GM12873 (cell line): ENCODE data around the gene SH3RF3.

Experiments
- TF ChIP-seq, protein P1 (sequence below): IDR thresholded peaks from 2 replicates; pipeline ENCODE4 v1.5.1; 2012; ENCODE audit warnings: low read depth, mild to moderate bottlenecking, moderate library complexity, low read length, control low read depth; ENCODE audit not compliant: insufficient read depth; ENCODE audit errors: missing control alignments

SH3RF3 gene

DNA sequence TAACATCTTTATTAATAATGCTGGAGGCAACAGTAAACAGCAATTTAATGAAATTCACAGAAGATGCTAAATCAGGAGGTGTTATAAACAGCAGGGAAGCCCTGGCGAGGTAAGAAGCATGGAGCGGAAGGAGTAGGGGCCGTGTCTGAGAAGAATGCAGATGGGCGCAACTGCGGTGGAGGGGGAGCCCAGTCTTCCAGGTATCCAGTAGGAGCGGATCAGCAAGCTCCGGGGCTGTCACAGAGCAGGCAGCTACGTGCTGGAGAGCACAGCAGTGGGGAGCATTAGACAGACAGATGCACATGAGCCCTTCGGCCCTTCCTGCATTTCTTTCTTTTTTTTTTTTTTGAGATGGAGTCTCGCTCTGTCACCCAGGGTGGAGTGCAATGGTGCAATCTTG, 82.3 kb downstream of the SH3RF3 start:
- TF ChIP-seq, protein P1, sequence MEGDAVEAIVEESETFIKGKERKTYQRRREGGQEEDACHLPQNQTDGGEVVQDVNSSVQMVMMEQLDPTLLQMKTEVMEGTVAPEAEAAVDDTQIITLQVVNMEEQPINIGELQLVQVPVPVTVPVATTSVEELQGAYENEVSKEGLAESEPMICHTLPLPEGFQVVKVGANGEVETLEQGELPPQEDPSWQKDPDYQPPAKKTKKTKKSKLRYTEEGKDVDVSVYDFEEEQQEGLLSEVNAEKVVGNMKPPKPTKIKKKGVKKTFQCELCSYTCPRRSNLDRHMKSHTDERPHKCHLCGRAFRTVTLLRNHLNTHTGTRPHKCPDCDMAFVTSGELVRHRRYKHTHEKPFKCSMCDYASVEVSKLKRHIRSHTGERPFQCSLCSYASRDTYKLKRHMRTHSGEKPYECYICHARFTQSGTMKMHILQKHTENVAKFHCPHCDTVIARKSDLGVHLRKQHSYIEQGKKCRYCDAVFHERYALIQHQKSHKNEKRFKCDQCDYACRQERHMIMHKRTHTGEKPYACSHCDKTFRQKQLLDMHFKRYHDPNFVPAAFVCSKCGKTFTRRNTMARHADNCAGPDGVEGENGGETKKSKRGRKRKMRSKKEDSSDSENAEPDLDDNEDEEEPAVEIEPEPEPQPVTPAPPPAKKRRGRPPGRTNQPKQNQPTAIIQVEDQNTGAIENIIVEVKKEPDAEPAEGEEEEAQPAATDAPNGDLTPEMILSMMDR = no peak

DNA sequence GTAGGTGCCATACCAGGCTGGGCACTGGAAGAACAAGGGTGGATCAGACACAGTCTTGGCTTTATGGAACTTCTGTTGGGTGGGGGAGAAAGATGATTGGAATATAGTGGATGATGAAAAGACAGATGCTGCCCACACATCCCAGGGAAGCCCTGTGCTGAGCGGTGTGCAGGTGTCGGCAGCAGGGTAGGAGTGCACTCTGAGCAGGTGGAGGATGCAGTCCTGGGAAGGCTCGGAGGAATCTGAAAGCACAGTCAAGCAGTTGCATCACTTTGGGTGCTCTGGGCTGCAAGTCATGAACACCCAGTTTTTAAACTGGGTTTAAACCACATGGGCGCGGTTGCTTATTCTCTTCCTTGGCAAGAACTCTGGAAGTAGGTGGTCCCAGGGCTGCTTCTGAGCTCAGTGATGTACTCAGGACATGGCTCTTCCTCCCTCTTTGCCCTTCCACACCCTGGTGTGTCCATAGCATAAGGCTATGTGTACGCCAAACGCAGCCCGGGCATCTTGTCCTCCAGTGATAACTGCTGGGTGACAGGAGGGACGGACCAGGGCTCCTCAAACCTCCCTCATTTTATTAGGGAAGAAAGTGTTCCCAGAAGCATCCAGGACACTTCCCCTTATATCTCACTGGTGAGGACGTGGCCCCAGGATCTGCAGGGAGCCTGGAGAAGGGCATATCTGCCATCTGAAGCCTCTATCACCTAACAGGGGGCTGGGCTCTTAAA, 84.0 kb downstream of the SH3RF3 start:
- TF ChIP-seq, protein P1 = no peak

DNA sequence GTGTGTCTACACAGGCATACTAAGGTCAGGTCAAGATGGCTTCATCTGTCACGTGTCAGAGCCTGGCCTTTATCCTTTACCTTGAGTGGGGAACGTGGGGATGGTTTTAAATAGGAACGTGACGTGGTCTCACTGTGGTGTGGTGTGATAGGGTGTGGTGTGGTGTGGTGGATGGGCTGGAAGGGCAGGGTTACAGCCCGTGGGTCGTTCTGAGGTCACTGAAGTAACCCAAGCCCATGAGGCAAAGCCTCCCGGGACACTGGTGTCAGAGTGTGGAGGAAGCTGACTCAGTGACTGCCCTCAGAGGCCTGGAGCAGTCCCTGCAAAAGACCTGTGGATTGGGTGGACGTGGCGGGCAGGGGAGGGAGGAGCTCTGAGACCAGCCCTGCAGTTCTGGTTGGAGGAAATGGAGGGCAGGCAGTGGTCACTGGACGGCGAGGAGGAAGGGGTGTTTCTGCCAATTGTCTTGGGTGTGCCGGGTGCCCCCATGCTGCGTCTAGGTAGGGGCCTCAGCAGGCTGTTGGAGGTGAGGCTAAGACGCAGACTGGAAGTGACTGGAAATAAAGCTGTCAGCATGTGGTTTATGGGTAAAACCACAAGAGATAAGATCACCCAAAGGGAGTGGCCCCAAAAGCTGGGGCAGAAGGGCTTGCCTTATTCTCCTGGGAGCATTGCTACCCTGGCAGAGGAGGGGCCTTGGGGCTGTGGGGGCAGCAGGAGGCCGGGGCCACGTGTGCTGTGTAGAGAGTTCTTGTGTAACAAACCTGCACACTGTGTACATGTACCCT, 84.8 kb downstream of the SH3RF3 start:
- TF ChIP-seq, protein P1 = no peak

DNA sequence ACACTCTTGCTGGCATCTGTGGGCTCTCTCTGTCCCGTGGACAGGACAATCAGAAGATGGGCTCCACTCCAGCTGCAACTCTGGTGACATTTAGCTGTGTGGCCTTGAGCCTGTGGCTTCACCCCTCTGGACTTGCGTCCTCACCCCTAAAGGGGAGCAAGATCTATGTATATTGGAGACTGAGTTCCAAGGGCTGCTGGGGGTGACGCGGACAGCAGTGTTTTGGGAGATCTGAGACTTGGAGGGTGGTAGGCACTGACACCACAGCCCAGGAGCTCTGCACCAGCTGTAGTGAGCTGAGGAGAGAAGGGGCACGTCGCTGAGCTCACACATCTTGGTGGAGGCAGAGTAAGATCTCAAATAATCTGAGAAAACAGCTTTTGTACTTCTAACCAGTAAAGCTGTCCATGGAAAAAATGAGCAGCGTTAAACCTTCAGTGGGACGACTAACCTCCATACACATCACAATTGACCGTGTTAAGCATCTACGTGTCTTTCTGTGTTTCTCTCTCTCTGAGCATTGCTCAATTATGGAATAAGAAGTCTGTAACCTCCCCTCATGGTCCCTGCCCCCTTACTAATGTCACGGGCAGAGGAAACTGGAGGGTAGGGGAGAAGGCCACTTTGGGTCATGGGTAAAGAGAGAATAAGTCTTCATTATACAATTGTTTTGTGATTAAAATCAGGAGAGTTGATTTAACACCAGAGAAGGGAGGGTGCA, 85.8 kb downstream of the SH3RF3 start:
- TF ChIP-seq, protein P1 = no peak

DNA sequence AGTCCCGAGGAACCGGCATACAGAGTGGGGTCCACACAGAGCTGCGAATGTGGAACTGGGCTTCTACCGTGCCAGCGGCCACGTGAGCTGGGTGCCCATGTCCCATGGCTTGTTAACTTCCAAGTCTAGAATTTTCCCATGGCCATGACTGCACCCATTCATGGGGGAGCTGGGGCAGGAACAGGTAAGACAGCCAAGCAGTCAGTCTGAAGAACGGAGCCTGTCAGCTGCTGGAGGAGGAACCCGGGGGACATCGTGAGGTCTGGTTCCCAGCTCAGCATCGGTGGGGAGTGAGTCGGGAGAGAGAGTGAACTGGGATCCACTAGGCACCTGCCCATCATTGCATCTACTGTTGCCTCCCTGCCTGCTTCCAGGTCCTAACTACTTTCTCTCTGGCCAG, 86.9 kb downstream of the SH3RF3 start:
- TF ChIP-seq, protein P1 = no peak

DNA sequence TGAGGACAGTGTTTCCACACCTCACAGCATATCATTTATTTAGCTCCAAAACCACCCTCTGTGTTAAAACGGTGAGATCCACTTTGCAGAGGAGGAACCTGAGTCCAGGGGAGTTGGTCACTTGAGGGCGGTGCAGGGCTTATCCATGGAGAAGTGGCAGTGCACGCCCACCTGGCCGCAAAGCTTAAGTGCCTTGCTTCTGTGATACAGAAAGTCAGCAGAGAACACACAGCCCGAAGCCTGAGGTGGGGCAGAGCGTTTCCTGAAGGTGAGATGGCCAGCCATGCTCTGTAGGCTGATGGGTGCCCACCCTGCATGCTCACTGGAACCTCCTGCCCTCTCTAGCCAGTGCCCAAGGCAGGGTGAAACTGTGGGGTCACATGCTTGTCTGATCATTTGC, 87.3 kb downstream of the SH3RF3 start:
- TF ChIP-seq, protein P1 = no peak
